ENCODE measurements around the gene CPXM2. TPM values are rescaled to one million over a fixed set of nuclear protein-coding genes. Genes with fewer than 3 reads are reported as not detected.

Gene CPXM2
- total RNA-seq, 4 donors from 2014 or later, result 56.8 to 150 (median 96.9) TPM

DNA sequence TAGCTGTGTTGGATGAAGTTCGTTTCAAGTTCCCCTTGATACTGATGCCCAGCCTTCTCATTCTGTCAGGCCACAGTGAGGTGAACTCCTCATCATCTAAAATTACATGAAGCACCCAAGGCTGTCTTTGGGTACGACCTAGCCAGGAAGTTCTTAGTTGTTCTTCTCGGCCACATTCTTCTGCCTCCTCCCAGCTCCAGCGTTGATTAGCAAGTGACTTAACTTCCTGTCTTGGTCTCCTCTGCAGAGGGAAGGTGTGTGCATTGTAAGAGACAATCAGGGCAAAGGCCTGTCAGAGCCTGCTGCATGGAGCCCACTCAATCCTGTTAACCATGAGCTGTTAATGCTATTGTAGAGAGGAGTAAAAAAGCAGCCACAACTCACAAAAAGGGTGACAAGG, 43.2 kb upstream of the CPXM2 start:
- TF ChIP-seq, protein P1, sequence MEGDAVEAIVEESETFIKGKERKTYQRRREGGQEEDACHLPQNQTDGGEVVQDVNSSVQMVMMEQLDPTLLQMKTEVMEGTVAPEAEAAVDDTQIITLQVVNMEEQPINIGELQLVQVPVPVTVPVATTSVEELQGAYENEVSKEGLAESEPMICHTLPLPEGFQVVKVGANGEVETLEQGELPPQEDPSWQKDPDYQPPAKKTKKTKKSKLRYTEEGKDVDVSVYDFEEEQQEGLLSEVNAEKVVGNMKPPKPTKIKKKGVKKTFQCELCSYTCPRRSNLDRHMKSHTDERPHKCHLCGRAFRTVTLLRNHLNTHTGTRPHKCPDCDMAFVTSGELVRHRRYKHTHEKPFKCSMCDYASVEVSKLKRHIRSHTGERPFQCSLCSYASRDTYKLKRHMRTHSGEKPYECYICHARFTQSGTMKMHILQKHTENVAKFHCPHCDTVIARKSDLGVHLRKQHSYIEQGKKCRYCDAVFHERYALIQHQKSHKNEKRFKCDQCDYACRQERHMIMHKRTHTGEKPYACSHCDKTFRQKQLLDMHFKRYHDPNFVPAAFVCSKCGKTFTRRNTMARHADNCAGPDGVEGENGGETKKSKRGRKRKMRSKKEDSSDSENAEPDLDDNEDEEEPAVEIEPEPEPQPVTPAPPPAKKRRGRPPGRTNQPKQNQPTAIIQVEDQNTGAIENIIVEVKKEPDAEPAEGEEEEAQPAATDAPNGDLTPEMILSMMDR (IDR thresholded peaks at IDR 0.05), result no peak
- TF ChIP-seq POLR2AphosphoS5 (IDR thresholded peaks at IDR 0.05) (no peak), EP300 (IDR thresholded peaks at IDR 0.05) (no peak), POLR2A (IDR thresholded peaks at IDR 0.05; ENCODE audit: low read depth) (no peak)
- peaks cover 0 to 8% (median 5%) of the 10 kb centered on the region in 4 donors for H3K4me1 ChIP-seq
- no peak overlapping the region for H3K27ac ChIP-seq (replicated peaks in 1 of 4)
- H3K36me3 ChIP-seq, result no peaks in the 10 kb centered on the region
- no peaks in the 10 kb centered on the region for H3K27me3 ChIP-seq
- intact Hi-C loops (cut with DNase I), result no loop called here
- WGBS, result 69% methylated on average over 4 of the region's 4 CpGs
- H3K4me3 ChIP-seq, result no peak overlapping the region
- no peak for DNase-seq (ENCODE audit: extremely low spot score)
- peaks cover 0 to 9% (median 4%) of the 10 kb centered on the region in 4 donors for H3K9me3 ChIP-seq

DNA sequence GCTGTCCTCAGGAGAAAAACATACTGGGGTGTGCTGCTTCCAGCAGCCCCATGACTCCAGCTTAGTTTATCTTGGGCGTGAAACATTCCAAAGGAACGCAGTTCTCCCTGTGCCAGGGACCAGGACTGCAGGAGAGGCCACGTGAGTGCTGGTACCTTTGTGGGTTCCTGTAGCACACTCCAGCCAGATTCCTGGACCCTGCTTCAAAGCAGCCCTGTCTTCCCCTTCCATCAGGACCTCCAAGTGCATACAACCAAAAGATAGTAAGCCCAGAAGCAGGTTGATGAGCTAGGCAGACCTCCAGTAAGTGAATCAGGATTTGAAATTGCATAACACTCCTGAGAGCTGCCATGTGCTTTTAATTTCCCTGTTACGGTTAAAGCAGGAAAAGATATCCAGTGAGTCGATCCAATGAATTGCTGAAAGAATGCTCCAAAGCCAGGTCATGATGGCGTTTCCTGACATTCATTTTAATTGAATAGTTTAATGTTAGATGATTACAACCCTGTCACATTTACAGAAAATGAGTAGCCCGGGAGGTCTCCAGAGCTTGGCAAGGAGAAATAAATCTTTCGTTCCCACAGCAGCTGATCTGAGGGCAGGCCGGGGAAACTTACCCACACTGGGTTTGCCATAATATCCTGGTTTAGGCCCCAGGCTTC, 38.9 kb upstream of the CPXM2 start:
- Histone ChIP-seq H3K27me3 (no peaks in the 10 kb centered on the region), H3K27ac (replicated peaks in 1 of 4) (peak overlapping the region; percentile 65 to 70 (median 68)), H3K36me3 (no peaks in the 10 kb centered on the region), H3K4me3 (no peak overlapping the region), H3K9me3 (peaks cover 0 to 9% (median 6%) of the 10 kb centered on the region in 4 donors), H3K4me1 (peaks cover 0 to 14% (median 11%) of the 10 kb centered on the region in 4 donors)
- intact Hi-C loops (cut with DNase I), result no loop called here
- DNase-seq (ENCODE audit: extremely low spot score), result no peak
- TF ChIP-seq, protein P1 (IDR thresholded peaks at IDR 0.05), result no peak
- TF ChIP-seq POLR2AphosphoS5 (IDR thresholded peaks at IDR 0.05) (peak; percentile 44 to 50), EP300 (IDR thresholded peaks at IDR 0.05) (no peak), POLR2A (IDR thresholded peaks at IDR 0.05; ENCODE audit: low read depth) (no peak)
- WGBS, result 75% methylated on average over 8 of the region's 9 CpGs

DNA sequence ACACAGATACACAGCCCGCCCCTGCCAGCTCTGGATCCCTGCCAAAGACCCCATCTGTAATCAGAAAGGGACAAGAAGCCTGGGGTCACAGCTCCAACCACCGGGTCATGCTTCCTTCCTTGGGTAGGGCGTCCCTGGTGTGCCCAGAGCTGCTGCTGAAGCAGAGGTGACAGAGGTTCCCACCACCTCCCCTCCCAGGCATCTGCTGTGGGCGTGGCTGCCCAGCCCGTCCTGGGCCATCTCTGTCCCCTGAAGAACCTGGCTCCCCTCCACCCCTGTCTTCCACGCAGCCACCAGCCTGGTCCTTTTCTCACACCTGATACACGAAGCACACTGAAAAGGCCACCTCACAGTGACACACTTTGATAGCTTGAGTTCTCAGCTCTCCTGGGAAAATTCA, 38.2 kb upstream of the CPXM2 start:
- DNase-seq (ENCODE audit: extremely low spot score), result no peak
- H3K27ac ChIP-seq (replicated peaks in 1 of 4), result peak overlapping the region; percentile 65 to 70 (median 68)
- 75% methylated on average over 5 of the region's 7 CpGs for WGBS
- intact Hi-C loops (cut with DNase I), result no loop called here
- no peaks in the 10 kb centered on the region for H3K36me3 ChIP-seq
- H3K27me3 ChIP-seq, result no peaks in the 10 kb centered on the region
- no peak overlapping the region for H3K4me3 ChIP-seq
- H3K9me3 ChIP-seq, result peaks cover 0 to 9% (median 6%) of the 10 kb centered on the region in 4 donors
- peaks cover 0 to 14% (median 11%) of the 10 kb centered on the region in 4 donors for H3K4me1 ChIP-seq
- TF ChIP-seq POLR2AphosphoS5 (IDR thresholded peaks at IDR 0.05) (no peak), EP300 (IDR thresholded peaks at IDR 0.05) (no peak), POLR2A (IDR thresholded peaks at IDR 0.05; ENCODE audit: low read depth) (no peak)
- TF ChIP-seq, protein P1 (IDR thresholded peaks at IDR 0.05), result no peak

DNA sequence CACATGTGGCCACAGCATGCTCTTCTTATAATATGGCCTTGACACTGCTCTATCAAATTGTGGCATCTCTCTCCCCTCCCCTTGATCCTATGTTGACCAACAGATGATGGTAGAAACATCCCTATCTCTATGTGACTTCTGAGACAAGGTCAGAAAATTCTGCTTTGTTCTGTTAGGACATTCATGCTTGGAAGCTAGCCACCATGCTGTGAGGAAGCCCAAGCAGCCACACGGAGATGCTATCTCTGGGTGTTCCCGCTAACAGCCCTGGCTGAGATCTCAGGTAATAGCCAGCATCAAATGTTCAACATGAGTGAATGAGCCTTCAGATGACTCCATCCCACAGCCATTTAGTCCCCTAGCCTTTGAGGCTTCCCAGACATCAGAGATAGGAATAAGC, 36.8 kb upstream of the CPXM2 start:
- WGBS, result 90% methylated on average over 2 of the region's 2 CpGs
- no peak overlapping the region for H3K4me3 ChIP-seq
- DNase-seq (ENCODE audit: extremely low spot score), result no peak
- no peak overlapping the region for H3K27ac ChIP-seq (replicated peaks in 1 of 4)
- H3K9me3 ChIP-seq, result peaks cover 0 to 9% (median 6%) of the 10 kb centered on the region in 4 donors
- intact Hi-C loops (cut with DNase I), result no loop called here
- no peaks in the 10 kb centered on the region for H3K36me3 ChIP-seq
- H3K27me3 ChIP-seq, result no peaks in the 10 kb centered on the region
- TF ChIP-seq POLR2AphosphoS5 (IDR thresholded peaks at IDR 0.05), result no peak
- TF ChIP-seq EP300 (IDR thresholded peaks at IDR 0.05), result no peak
- no peak for TF ChIP-seq POLR2A (IDR thresholded peaks at IDR 0.05; ENCODE audit: low read depth)
- TF ChIP-seq, protein P1 (IDR thresholded peaks at IDR 0.05), result no peak
- peaks cover 0 to 14% (median 11%) of the 10 kb centered on the region in 4 donors for H3K4me1 ChIP-seq

All from esophagus muscularis mucosa (tissue), 4 donors.